GM18873 (cell line): ENCODE data around the gene DOCK10.

Experiments
- ATAC-seq: cut with Tn5 transposase; IDR thresholded peaks from one replicate; pipeline ENCODE4 v1.9.1; 2021; ENCODE audit warnings: mild to moderate bottlenecking, moderate library complexity, moderate number of reproducible peaks; ENCODE audit not compliant: unreplicated experiment, low FRiP score

Gene DOCK10

GRCh38 chr2:225042800-225043167 is 516 bp upstream of the DOCK10 start:
- ATAC-seq = no peak

- peak; percentile 70 for ATAC-seq
Measured at GRCh38 chr2:225041207-225041850, 939 bp downstream of the DOCK10 start.

GRCh38 chr2:225040856-225041206 is 1.4 kb downstream of the DOCK10 start:
- peak; percentile 28 for ATAC-seq

- no peak for ATAC-seq
Measured at GRCh38 chr2:225040142-225040541, 2.1 kb downstream of the DOCK10 start.

GRCh38 chr2:225038231-225038523 is 4.1 kb downstream of the DOCK10 start:
- no peak for ATAC-seq

GRCh38 chr2:225037415-225038230 is 4.6 kb downstream of the DOCK10 start:
- no peak for ATAC-seq

GRCh38 chr2:225036431-225036830 is 5.8 kb downstream of the DOCK10 start:
- ATAC-seq = no peak

GRCh38 chr2:225033440-225034318 is 8.6 kb downstream of the DOCK10 start:
- no peak for ATAC-seq

GRCh38 chr2:225032246-225032645 is 10.0 kb downstream of the DOCK10 start:
- ATAC-seq = no peak

GRCh38 chr2:225031599-225031998 is 10.7 kb downstream of the DOCK10 start:
- ATAC-seq = no peak

- ATAC-seq = no peak
Measured at GRCh38 chr2:225030893-225031292, 11.4 kb downstream of the DOCK10 start.

GRCh38 chr2:225030203-225030602 is 12.1 kb downstream of the DOCK10 start:
- no peak for ATAC-seq

- no peak for ATAC-seq
Measured at GRCh38 chr2:225028572-225028971, 13.7 kb downstream of the DOCK10 start.

- no peak for ATAC-seq
Measured at GRCh38 chr2:225027061-225027762, 15.1 kb downstream of the DOCK10 start.

- no peak for ATAC-seq
Measured at GRCh38 chr2:225025917-225026571, 16.2 kb downstream of the DOCK10 start.

GRCh38 chr2:225022188-225022587 is 20.1 kb downstream of the DOCK10 start:
- no peak for ATAC-seq

- no peak for ATAC-seq
Measured at GRCh38 chr2:225020168-225020849, 22.0 kb downstream of the DOCK10 start.

- no peak for ATAC-seq
Measured at GRCh38 chr2:225019105-225019504, 23.2 kb downstream of the DOCK10 start.

GRCh38 chr2:225017713-225018112 is 24.6 kb downstream of the DOCK10 start:
- ATAC-seq = no peak
